ENCODE results near the gene CDIPT. TPM values are rescaled to one million over a fixed set of nuclear protein-coding genes. Genes with fewer than 3 reads are reported as not detected.

The CDIPT gene
- total and polyA plus RNA-seq, 2 experiments from 2014 or later: 97.1 to 147 TPM

GRCh38 chr16:29815793-29816693 is 47.0 kb downstream of the CDIPT start, which contains the start of gene PAGR1:
Gene PAGR1, plus strand, starts transcription at chr16:29816152. Its CDS starts 374 bp downstream, at chr16:29816526.
- no peaks in the 10 kb centered on the region for H3K36me3 ChIP-seq (replicated peaks; ENCODE audit: insufficient read depth, low read depth)
- peak within 1 kb of the TSS; percentile 42 for H3K4me3 ChIP-seq
- H3K27me3 ChIP-seq: no peaks in the 10 kb centered on the region
- peak; percentile 99 for DNase-seq (ENCODE audit: low spot score)
- H3K27ac ChIP-seq: peak within 1 kb of the TSS; percentile 93
- peaks cover 27% of the 10 kb centered on the region for H3K4me1 ChIP-seq (ENCODE audit: insufficient read depth)
- TF ChIP-seq EZH2 (IDR thresholded peaks at IDR 0.05; ENCODE audit: borderline replicate concordance) (no peak), CTCF (IDR thresholded peaks at IDR 0.05; ENCODE audit: poor library complexity) (peak; percentile 98)
- no peaks in the 10 kb centered on the region for H3K9me3 ChIP-seq (ENCODE audit: low read depth)
- peak within 1 kb of the TSS; percentile 87 for H3K4me2 ChIP-seq
- no peaks in the 10 kb centered on the region for H4K20me1 ChIP-seq (ENCODE audit: insufficient read depth, poor library complexity, severe bottlenecking)
- no peaks in the 10 kb centered on the region for H3K9me2 ChIP-seq (replicated peaks; ENCODE audit: insufficient read depth)
- peaks cover 53% of the 10 kb centered on the region for H3K79me2 ChIP-seq
- peak within 1 kb of the TSS; percentile 59 for H2AFZ ChIP-seq
- WGBS (ENCODE audit: low lambda C conversion rate, missing lambda C conversion rate): under 1% methylated on average over 63 of the region's 70 CpGs

DNA sequence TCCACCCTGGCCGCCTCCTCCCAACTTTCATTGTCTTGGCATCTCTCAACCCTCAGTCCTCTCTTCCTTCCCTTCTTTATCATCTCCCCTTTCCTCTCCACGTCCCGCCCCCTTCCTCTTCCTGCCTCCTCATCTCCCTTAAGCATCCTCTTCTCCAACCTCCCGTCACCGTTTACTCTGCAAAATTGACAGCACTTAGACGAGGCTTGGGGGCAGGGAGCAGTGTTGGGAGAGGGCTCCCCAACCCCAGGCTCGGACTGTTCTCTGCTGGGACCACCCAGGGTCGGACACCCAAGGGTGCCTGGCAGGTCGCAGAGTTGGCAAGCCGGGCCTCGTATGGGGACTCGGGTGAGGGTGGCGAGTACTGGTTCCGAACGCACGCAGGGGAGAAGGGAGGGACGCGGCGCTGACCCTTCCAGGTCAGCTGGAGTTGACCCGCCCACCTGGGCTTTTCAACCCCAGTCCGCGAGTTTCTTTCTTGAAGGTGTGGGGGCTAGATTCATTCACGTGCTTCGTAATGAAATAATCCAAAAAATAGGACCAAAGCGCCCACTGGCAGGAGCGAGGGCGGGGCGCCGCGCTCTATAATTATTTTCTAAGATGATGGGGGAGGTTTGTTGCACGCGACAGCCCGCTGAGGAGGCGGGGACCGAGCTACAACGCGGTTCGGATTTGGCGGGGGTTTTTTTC is 47.8 kb downstream of the CDIPT start:
- peak; percentile 55 for DNase-seq (ENCODE audit: low spot score)
- H3K79me2 ChIP-seq: peaks cover 48% of the 10 kb centered on the region
- H3K9me3 ChIP-seq (ENCODE audit: low read depth): no peaks in the 10 kb centered on the region
- H3K4me2 ChIP-seq: peak overlapping the region; percentile 84
- peak overlapping the region; percentile 24 for H3K27ac ChIP-seq
- WGBS (ENCODE audit: low lambda C conversion rate, missing lambda C conversion rate): 7% methylated on average over 39 of the region's 39 CpGs
- peaks cover 6% of the 10 kb centered on the region for H4K20me1 ChIP-seq (ENCODE audit: insufficient read depth, poor library complexity, severe bottlenecking)
- H3K9me2 ChIP-seq (replicated peaks; ENCODE audit: insufficient read depth): no peaks in the 10 kb centered on the region
- H3K36me3 ChIP-seq (replicated peaks; ENCODE audit: insufficient read depth, low read depth): no peaks in the 10 kb centered on the region
- peaks cover 32% of the 10 kb centered on the region for H3K4me1 ChIP-seq (ENCODE audit: insufficient read depth)
- peak overlapping the region; percentile 7 for H2AFZ ChIP-seq
- TF ChIP-seq EZH2phosphoT487 (IDR thresholded peaks at IDR 0.05; ENCODE audit: low read depth, severe bottlenecking, unreplicated experiment) (no peak), CTCF (IDR thresholded peaks at IDR 0.05; ENCODE audit: poor library complexity) (no peak), EZH2 (IDR thresholded peaks at IDR 0.05; ENCODE audit: borderline replicate concordance) (no peak)
- H3K27me3 ChIP-seq: no peaks in the 10 kb centered on the region
- H3K4me3 ChIP-seq: no peak overlapping the region

DNA sequence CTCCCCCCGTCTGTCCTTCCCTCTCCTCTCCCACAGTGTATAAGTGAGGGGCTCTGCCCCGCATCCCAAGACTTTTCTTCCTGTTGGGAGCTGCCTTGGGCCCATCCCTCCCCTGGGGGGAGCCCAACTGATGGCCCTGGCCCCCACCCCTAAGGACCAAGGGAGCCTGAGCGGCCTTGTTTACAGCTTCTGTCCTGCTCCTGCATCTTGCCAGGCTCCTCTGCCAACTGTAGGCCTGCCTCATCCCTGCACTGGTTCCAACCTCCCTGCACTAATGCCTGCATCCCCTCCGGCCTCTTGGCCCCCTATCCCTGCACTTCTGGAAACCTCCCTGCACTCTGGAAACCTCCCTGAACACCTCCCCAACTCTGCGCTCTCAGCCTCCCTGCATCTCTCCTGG is 48.4 kb downstream of the CDIPT start:
- H3K4me1 ChIP-seq (ENCODE audit: insufficient read depth): peaks cover 33% of the 10 kb centered on the region
- TF ChIP-seq CTCF (IDR thresholded peaks at IDR 0.05; ENCODE audit: poor library complexity) (no peak), EZH2phosphoT487 (IDR thresholded peaks at IDR 0.05; ENCODE audit: low read depth, severe bottlenecking, unreplicated experiment) (no peak), EZH2 (IDR thresholded peaks at IDR 0.05; ENCODE audit: borderline replicate concordance) (no peak)
- no peaks in the 10 kb centered on the region for H3K36me3 ChIP-seq (replicated peaks; ENCODE audit: insufficient read depth, low read depth)
- no peak overlapping the region for H3K27ac ChIP-seq
- WGBS (ENCODE audit: low lambda C conversion rate, missing lambda C conversion rate): 89% methylated on average over 4 of the region's 5 CpGs
- no peaks in the 10 kb centered on the region for H3K9me3 ChIP-seq (ENCODE audit: low read depth)
- peak overlapping the region; percentile 84 for H3K4me2 ChIP-seq
- no peaks in the 10 kb centered on the region for H3K9me2 ChIP-seq (replicated peaks; ENCODE audit: insufficient read depth)
- H3K27me3 ChIP-seq: no peaks in the 10 kb centered on the region
- peaks cover 51% of the 10 kb centered on the region for H3K79me2 ChIP-seq
- peaks cover 9% of the 10 kb centered on the region for H4K20me1 ChIP-seq (ENCODE audit: insufficient read depth, poor library complexity, severe bottlenecking)
- no peak for DNase-seq (ENCODE audit: low spot score)
- H2AFZ ChIP-seq: no peak overlapping the region
- no peak overlapping the region for H3K4me3 ChIP-seq
